T-helper 2 cell treated with Interferon-gamma antibody and Interleukin-4, amounts not matched to agents 5 μg/mL and 100 μg/mL, for 36 hours (primary cell): Measurements from ENCODE around the gene GALNT17.
"Not testable (repeated sequence)": the region's sequence is repeated elsewhere in the genome, so short reads cannot be mapped to it uniquely, and the experiment has no call there.

Experiments used
- DNase-seq: peaks from one replicate; pipeline ENCODE4 v3.0.0; 2021; ENCODE audit warnings: low spot score
- H3K27ac Mint-ChIP-seq: one replicate; pipeline ENCODE4 v1.8.0; 2021; ENCODE audit warnings: mild to moderate bottlenecking, mixed read lengths
- H3K27me3 Mint-ChIP-seq: one replicate; pipeline ENCODE4 v1.8.0; 2021; ENCODE audit warnings: low read depth, mixed read lengths
- H3K36me3 Mint-ChIP-seq: one replicate; pipeline ENCODE4 v1.8.0; 2021; ENCODE audit warnings: low read depth, mixed read lengths
- H3K4me1 Mint-ChIP-seq: one replicate; pipeline ENCODE4 v1.8.0; 2021; ENCODE audit warnings: low read depth, mixed read lengths
- H3K4me3 Mint-ChIP-seq: one replicate; pipeline ENCODE4 v1.8.0; 2022; ENCODE audit warnings: mild to moderate bottlenecking, moderate library complexity, mixed read lengths
- H3K9me3 Mint-ChIP-seq: one replicate; pipeline ENCODE4 v1.8.0; 2021; ENCODE audit warnings: mixed read lengths

The GALNT17 gene

DNA sequence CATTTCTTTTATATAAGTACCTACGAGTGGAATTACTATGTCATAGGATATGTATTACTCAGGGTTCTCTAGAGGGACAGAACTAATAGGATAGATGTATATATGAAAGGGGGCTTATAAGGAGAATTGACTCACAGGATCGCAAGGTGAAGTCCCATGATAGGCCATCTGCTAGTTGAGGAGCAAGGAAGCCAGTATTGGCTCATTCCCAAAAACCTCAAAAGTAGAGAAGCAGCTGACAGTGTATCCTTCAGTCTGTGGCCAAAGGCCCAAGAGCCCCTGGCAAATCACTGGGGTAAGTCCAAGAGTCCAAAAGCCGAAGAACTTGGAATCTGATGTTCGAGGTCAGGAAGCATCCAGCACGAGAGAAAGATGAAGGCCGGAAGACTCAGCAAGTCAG, 59.8 kb downstream of the GALNT17 start:
- no peak for DNase-seq
- Mint-ChIP-seq H3K4me3 (no peak overlapping the region), H3K36me3 (peaks cover 3% of the 10 kb centered on the region), H3K27ac (no peak overlapping the region), H3K27me3 (no peaks in the 10 kb centered on the region), H3K9me3 (peaks cover 35% of the 10 kb centered on the region), H3K4me1 (no peaks in the 10 kb centered on the region)

DNA sequence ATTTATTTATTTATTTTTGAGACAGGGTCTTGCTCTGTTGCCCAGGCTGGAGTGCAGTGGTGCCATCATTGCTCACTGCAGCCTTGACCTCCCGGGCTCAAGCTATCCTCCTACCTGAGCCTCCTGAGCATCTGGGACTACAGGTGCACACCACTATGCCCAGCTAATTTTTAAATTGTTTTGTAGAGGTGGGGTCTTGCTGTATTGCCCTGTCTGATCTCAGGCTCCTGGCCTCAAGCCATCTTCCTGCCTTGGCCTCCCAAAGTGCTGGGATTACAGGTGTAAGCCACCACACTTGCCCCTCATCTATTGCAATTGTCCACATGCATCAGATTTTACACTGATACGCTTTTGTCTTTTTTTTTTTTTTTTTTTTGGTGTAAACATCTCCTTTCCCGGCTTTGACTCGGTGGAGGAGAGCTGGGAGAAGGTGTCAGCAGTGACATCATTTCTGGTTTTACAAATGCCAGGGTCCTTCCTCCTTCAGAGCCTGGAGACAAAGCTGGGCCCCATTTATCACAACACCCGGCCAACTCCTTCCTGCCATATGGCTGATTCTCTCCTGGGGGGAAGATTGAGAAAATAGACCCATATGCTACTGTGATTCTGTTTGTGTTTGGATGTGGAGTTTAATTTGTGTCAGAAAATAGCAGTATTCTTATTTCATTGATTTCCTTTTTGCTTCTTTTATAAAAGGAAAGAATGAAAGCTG, 61.3 kb downstream of the GALNT17 start:
- no peak overlapping the region for H3K27ac Mint-ChIP-seq
- no peak overlapping the region for H3K4me3 Mint-ChIP-seq
- DNase-seq = no peak

DNA sequence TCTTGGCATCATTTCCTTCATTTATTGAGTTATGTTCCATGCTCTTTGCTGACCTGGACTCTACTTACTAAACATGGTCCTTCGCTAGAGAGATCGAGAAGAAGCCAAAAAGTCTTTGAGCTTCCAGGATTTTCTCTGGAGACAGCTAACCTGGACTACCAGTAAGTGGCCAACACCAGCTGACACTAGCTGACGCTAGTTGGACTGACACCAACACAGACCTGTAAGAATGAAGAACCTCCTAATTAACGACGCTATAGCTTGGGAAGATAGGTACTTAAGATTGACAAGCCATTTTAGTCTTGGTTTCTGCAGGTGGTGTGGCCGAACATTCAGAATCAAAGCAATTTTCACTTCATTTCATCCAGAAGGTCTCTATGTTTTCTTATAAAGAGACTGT, 66.4 kb downstream of the GALNT17 start:
- H3K4me3 Mint-ChIP-seq = no peak overlapping the region
- no peaks in the 10 kb centered on the region for H3K27me3 Mint-ChIP-seq
- no peaks in the 10 kb centered on the region for H3K4me1 Mint-ChIP-seq
- H3K36me3 Mint-ChIP-seq = no peaks in the 10 kb centered on the region
- H3K9me3 Mint-ChIP-seq = peaks cover 45% of the 10 kb centered on the region
- H3K27ac Mint-ChIP-seq = no peak overlapping the region
- no peak for DNase-seq

More for the DNA sequence above, 61.3 kb downstream of the GALNT17 start:
- Mint-ChIP-seq H3K9me3 (peaks cover 31% of the 10 kb centered on the region), H3K4me1 (no peaks in the 10 kb centered on the region), H3K36me3 (peaks cover 3% of the 10 kb centered on the region), H3K27me3 (no peaks in the 10 kb centered on the region)

DNA sequence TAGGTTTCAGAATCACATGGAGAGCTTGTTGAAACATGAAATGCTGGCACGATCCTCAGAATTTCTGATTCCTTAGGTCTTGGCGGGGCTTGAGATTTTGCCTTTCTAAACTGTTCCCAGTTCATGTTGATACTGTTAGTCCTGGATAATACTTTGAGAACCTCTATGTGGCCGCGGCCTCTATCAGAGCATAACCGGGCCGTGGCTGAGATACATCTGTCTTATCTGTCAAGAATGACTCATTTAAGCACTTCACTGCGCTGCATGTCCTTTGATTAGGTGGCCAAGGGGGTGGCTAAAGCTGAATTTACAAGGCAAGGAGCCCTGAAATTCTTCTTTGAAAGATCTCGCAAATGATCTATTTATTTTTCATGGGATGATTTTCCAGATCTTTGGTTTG, 66.9 kb downstream of the GALNT17 start:
- DNase-seq = no peak
- no peaks in the 10 kb centered on the region for H3K27me3 Mint-ChIP-seq
- no peaks in the 10 kb centered on the region for H3K36me3 Mint-ChIP-seq
- no peak overlapping the region for H3K27ac Mint-ChIP-seq
- peaks cover 50% of the 10 kb centered on the region for H3K9me3 Mint-ChIP-seq
- no peaks in the 10 kb centered on the region for H3K4me1 Mint-ChIP-seq
- H3K4me3 Mint-ChIP-seq = no peak overlapping the region

GRCh38 chr7:71206184-71206583, 74.2 kb downstream of the GALNT17 start:
- Mint-ChIP-seq H3K36me3 (no peaks in the 10 kb centered on the region), H3K9me3 (peaks cover 38% of the 10 kb centered on the region)

DNA sequence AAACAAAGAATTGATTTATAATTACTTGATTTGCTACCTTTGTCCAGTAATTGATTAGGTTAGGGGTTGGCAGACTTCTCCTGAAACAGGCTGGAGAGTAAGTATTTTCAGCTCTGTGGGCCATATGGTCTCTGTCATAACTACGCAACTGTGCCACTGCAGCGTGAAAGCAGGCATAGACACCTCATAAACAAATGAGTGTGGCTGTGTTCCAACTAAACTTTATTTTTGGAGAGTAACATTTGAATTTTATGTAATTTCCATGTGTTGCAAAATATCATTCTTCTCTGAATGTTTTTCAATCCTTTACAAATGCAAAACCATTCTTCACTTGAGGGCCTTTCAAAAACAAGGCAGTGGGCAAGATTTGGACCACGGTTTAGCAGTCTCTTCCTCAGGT, 76.9 kb downstream of the GALNT17 start:
- H3K27ac Mint-ChIP-seq = no peak overlapping the region
- H3K4me1 Mint-ChIP-seq = no peaks in the 10 kb centered on the region
- H3K9me3 Mint-ChIP-seq = peaks cover 38% of the 10 kb centered on the region
- H3K36me3 Mint-ChIP-seq = no peaks in the 10 kb centered on the region
- no peaks in the 10 kb centered on the region for H3K27me3 Mint-ChIP-seq
- DNase-seq = no peak
- H3K4me3 Mint-ChIP-seq = no peak overlapping the region

More at GRCh38 chr7:71206184-71206583, 74.2 kb downstream of the GALNT17 start:
- no peaks in the 10 kb centered on the region for H3K4me1 Mint-ChIP-seq
- H3K4me3 Mint-ChIP-seq = no peak overlapping the region
- DNase-seq = no peak
- H3K27me3 Mint-ChIP-seq = no peaks in the 10 kb centered on the region
- H3K27ac Mint-ChIP-seq = no peak overlapping the region

DNA sequence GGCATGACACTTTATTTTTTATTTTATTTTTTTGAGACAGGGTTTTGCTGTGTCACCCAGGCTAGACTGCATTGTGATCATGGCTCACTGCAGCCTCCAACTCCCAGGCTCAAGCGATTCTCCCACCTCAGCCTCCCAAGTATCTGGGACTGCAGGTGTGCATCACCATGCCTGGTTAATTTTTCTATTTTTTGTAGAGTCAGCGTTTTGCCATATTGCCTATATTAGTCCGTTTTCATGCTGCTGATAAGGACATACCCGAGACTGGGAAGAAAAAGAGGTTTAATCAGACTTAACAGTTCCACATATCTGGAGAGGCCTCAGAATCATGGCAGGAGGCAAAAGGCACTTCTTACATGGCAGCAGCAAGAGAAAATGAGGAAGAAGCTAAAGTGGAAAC, 77.5 kb downstream of the GALNT17 start:
- peaks cover 39% of the 10 kb centered on the region for H3K9me3 Mint-ChIP-seq
- H3K27ac Mint-ChIP-seq, H3K36me3 Mint-ChIP-seq, H3K4me1 Mint-ChIP-seq, DNase-seq, H3K27me3 Mint-ChIP-seq, H3K4me3 Mint-ChIP-seq: not testable (repeated sequence)

GRCh38 chr7:71210220-71210619, 78.3 kb downstream of the GALNT17 start:
- Mint-ChIP-seq H3K4me1 (no peaks in the 10 kb centered on the region), H3K9me3 (peaks cover 44% of the 10 kb centered on the region), H3K4me3 (no peak overlapping the region), H3K27ac (no peak overlapping the region), H3K27me3 (no peaks in the 10 kb centered on the region), H3K36me3 (no peaks in the 10 kb centered on the region)
- no peak for DNase-seq

DNA sequence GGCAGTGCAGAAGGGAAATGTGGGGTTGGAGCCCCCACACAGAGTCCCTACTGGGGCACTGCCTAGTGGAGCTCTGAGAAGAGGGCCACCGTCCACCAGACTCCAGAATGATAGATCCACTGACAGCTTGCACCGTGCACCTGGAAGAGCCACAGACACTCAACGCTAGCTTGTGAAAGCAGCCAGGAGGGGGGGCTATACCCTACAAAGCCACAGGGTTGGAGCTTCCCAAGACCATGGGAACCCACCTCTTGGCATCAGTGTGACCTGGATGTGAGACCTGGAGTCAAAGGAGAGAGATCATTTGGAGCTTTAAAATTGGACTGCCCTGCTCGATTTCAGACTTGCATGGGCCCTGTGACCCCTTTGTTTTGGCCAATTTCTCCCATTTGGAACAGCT, 80.5 kb downstream of the GALNT17 start:
- not testable (repeated sequence) for H3K4me3 Mint-ChIP-seq, DNase-seq, H3K27ac Mint-ChIP-seq, H3K36me3 Mint-ChIP-seq, H3K4me1 Mint-ChIP-seq, H3K27me3 Mint-ChIP-seq
- peaks cover 45% of the 10 kb centered on the region for H3K9me3 Mint-ChIP-seq

- Mint-ChIP-seq H3K4me1 (no peaks in the 10 kb centered on the region), H3K27me3 (no peaks in the 10 kb centered on the region), H3K4me3 (no peak overlapping the region), H3K27ac (no peak overlapping the region), H3K36me3 (no peaks in the 10 kb centered on the region), H3K9me3 (peaks cover 57% of the 10 kb centered on the region)
- no peak for DNase-seq
Measured at GRCh38 chr7:71216211-71216610, 84.3 kb downstream of the GALNT17 start.

GRCh38 chr7:71220210-71220695, 88.3 kb downstream of the GALNT17 start:
- H3K4me1 Mint-ChIP-seq = no peaks in the 10 kb centered on the region
- no peak for DNase-seq
- H3K4me3 Mint-ChIP-seq = no peak overlapping the region
- H3K27me3 Mint-ChIP-seq = no peaks in the 10 kb centered on the region
- no peak overlapping the region for H3K27ac Mint-ChIP-seq
- no peaks in the 10 kb centered on the region for H3K36me3 Mint-ChIP-seq
- H3K9me3 Mint-ChIP-seq = peaks cover 44% of the 10 kb centered on the region

DNA sequence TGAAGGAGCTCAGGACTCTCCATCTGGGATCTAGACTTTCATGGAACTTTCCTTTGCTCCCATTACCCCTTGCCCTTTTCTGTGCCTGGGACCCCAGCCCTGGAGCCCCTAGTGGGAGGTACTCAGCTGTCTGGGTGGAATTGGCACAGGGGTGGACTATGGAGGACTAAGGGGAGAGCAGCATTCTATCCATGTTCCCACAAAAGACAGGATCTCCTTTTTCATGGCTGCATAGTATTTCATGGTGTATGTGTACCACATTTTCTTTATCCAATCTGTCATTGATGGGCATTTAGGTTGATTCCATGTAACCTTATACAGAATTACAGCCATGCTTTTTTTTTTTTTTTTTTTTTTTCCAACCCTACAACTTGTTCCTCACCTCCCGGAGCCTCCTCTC, 89.1 kb downstream of the GALNT17 start:
- Mint-ChIP-seq H3K9me3 (peaks cover 43% of the 10 kb centered on the region), H3K4me1 (no peaks in the 10 kb centered on the region), H3K4me3 (no peak overlapping the region), H3K36me3 (no peaks in the 10 kb centered on the region), H3K27me3 (no peaks in the 10 kb centered on the region), H3K27ac (no peak overlapping the region)
- no peak for DNase-seq

DNA sequence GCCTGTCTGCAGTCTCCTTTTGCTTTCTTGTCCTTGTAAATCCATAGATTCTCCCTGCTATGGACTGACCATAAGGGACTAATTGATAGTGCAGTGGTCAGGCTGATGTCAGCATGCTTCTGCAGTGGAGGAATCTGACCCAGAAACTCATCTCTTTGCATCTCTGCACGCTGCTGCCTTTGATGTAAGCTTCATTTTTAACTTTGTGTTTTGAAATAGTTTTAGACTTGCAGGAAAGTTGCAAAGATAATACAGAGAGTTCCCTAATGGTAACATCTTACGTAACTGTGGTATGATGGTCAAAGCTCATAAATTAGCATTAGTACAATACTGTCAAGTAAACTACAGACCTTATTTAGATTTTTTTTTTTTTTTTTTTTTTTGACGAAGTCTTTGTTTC, 89.6 kb downstream of the GALNT17 start:
- H3K27me3 Mint-ChIP-seq = no peaks in the 10 kb centered on the region
- no peaks in the 10 kb centered on the region for H3K36me3 Mint-ChIP-seq
- H3K4me1 Mint-ChIP-seq = no peaks in the 10 kb centered on the region
- no peak overlapping the region for H3K4me3 Mint-ChIP-seq
- peaks cover 38% of the 10 kb centered on the region for H3K9me3 Mint-ChIP-seq
- no peak for DNase-seq
- H3K27ac Mint-ChIP-seq = no peak overlapping the region

- Mint-ChIP-seq H3K4me3 (no peak overlapping the region), H3K36me3 (no peaks in the 10 kb centered on the region), H3K27me3 (no peaks in the 10 kb centered on the region), H3K27ac (no peak overlapping the region), H3K9me3 (peaks cover 51% of the 10 kb centered on the region), H3K4me1 (no peaks in the 10 kb centered on the region)
- DNase-seq = no peak
Measured at GRCh38 chr7:71227126-71227525, 95.2 kb downstream of the GALNT17 start.

DNA sequence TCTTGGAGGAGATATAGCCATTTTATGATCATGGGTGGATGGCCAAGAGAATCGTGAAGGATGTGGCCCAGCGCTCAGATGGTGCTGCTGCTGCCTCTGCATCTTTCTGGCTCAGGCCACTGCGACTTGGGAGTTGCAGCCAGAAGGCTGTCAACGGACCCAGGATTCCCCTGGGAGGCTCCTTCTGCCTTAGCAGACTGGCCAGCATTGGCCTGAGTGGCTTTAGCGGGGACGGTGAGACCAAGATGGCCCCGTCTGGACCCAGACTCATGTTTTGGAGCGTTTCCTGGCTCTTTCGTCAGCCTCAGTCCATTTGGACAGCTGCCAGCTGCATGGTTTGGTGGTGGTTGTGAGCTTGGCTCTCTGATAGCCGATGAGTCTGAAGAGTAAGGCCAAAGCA, 97.2 kb downstream of the GALNT17 start:
- no peak overlapping the region for H3K27ac Mint-ChIP-seq
- H3K4me3 Mint-ChIP-seq = no peak overlapping the region
- no peak for DNase-seq
- peaks cover 61% of the 10 kb centered on the region for H3K9me3 Mint-ChIP-seq
- H3K4me1 Mint-ChIP-seq = no peaks in the 10 kb centered on the region
- no peaks in the 10 kb centered on the region for H3K27me3 Mint-ChIP-seq
- H3K36me3 Mint-ChIP-seq = no peaks in the 10 kb centered on the region
